HG03095 (cell line): ENCODE measurements around the gene MEI1.
"Not testable (repeated sequence)": the region's sequence is repeated elsewhere in the genome, so short reads cannot be mapped to it uniquely, and the experiment has no call there.

Experiments
- ATAC-seq: cut with Tn5 transposase; IDR thresholded peaks from one replicate; pipeline ENCODE4 v1.9.1; 2021; ENCODE audit warnings: moderate library complexity; ENCODE audit not compliant: unreplicated experiment

The MEI1 gene

GRCh38 chr22:41699264-41700107 lies at the start of gene MEI1:
TSS of gene MEI1 (plus strand) at chr22:41699503. CDS start at chr22:41699539, 36 bp downstream.
- no peak for ATAC-seq

GRCh38 chr22:41650229-41650628 lies 49.1 kb upstream of the MEI1 start:
- ATAC-seq = no peak

- no peak for ATAC-seq
Measured at GRCh38 chr22:41650821-41651220, 48.5 kb upstream of the MEI1 start.

- ATAC-seq = no peak
Measured at GRCh38 chr22:41654322-41654721, 45.0 kb upstream of the MEI1 start.

- ATAC-seq = no peak
Measured at GRCh38 chr22:41656556-41656955, 42.7 kb upstream of the MEI1 start.

GRCh38 chr22:41657709-41658108 lies 41.6 kb upstream of the MEI1 start:
- ATAC-seq = no peak

- no peak for ATAC-seq
Measured at GRCh38 chr22:41658869-41659268, 40.4 kb upstream of the MEI1 start.

GRCh38 chr22:41659941-41660340 lies 39.4 kb upstream of the MEI1 start:
- ATAC-seq = no peak

GRCh38 chr22:41660416-41660815 lies 38.9 kb upstream of the MEI1 start:
- ATAC-seq = no peak

- no peak for ATAC-seq
Measured at GRCh38 chr22:41661088-41661487, 38.2 kb upstream of the MEI1 start.

- ATAC-seq = no peak
Measured at GRCh38 chr22:41661713-41662112, 37.6 kb upstream of the MEI1 start.

- ATAC-seq = not testable (repeated sequence)
Measured at GRCh38 chr22:41663594-41663993, 35.7 kb upstream of the MEI1 start.

GRCh38 chr22:41664490-41664889 lies 34.8 kb upstream of the MEI1 start:
- ATAC-seq = no peak

GRCh38 chr22:41664951-41665350 lies 34.4 kb upstream of the MEI1 start:
- no peak for ATAC-seq

GRCh38 chr22:41668971-41669911 lies 30.1 kb upstream of the MEI1 start:
- ATAC-seq = no peak

GRCh38 chr22:41672096-41672495 lies 27.2 kb upstream of the MEI1 start:
- not testable (repeated sequence) for ATAC-seq

- no peak for ATAC-seq
Measured at GRCh38 chr22:41672780-41673509, 26.4 kb upstream of the MEI1 start.

- ATAC-seq = no peak
Measured at GRCh38 chr22:41674846-41675340, 24.4 kb upstream of the MEI1 start.

- no peak for ATAC-seq
Measured at GRCh38 chr22:41676134-41676533, 23.2 kb upstream of the MEI1 start.

- ATAC-seq = no peak
Measured at GRCh38 chr22:41681616-41682015, 17.7 kb upstream of the MEI1 start.
